GM12878 (cell line): ENCODE results near the gene ENG.

Experiments
- BHLHE40 ChIP-seq, 2 experiments: fragments of 450-650 bp in 1 of 2; IDR thresholded peaks; 2 replicates each; pipeline ENCODE4 v1.6.1; 2011 to 2017; ENCODE audit warnings: low read depth in 2 of 2, borderline replicate concordance in 1 of 2, improper control_type of control experiment in 1 of 2, low read length in 1 of 2, mild to moderate bottlenecking in 1 of 2
- CBX3 ChIP-seq: fragments of 200-600 bp; sonication (generic); IDR thresholded peaks from 2 replicates; pipeline ENCODE4 v1.6.1; 2016; ENCODE audit warnings: low read depth, borderline replicate concordance
- CTCF ChIP-seq, 3 experiments: IDR thresholded peaks in 2 of 3; conservative IDR thresholded peaks in 1 of 3; 2 replicates each; pipeline ENCODE4 v1.5.1; 2011; ENCODE audit warnings: low read depth in 3 of 3, low read length in 3 of 3, mild to moderate bottlenecking in 3 of 3, control low read depth in 2 of 3, moderate library complexity in 2 of 3, inconsistent platforms in 1 of 3, mixed read lengths in 1 of 3; ENCODE audit not compliant: control insufficient read depth in 2 of 3, insufficient read depth in 1 of 3; ENCODE audit errors: extremely low read depth in 1 of 3
- E4F1 ChIP-seq: fragments of 450-650 bp; IDR thresholded peaks from 2 replicates; pipeline ENCODE4 v1.6.1; 2018; ENCODE audit warnings: borderline replicate concordance, mild to moderate bottlenecking; ENCODE audit not compliant: partially characterized antibody
- EP300 ChIP-seq, 2 experiments: fragments of 150-350 bp in 1 of 2; IDR thresholded peaks; 2 replicates each; pipeline ENCODE4 v1.6.1; 2011 to 2012; ENCODE audit warnings: low read depth in 2 of 2, low read length in 2 of 2, borderline replicate concordance in 1 of 2, improper control_type of control experiment in 1 of 2, inconsistent platforms in 1 of 2; ENCODE audit not compliant: control insufficient read depth in 1 of 2
- ETV6 ChIP-seq, 2 experiments: fragments of 450-650 bp in 1 of 2; IDR thresholded peaks in 1 of 2; conservative IDR thresholded peaks in 1 of 2; 2 replicates each; pipeline ENCODE4 v1.6.1; 2014; ENCODE audit warnings: antibody characterized with exemption in 1 of 2, borderline replicate concordance in 1 of 2, low read depth in 1 of 2, mild to moderate bottlenecking in 1 of 2, moderate library complexity in 1 of 2
- MAX ChIP-seq: IDR thresholded peaks from 2 replicates; pipeline ENCODE4 v1.6.1; 2012; ENCODE audit warnings: low read depth, low read length, improper control_type of control experiment
- POLR2A ChIP-seq: IDR thresholded peaks from 2 replicates; pipeline ENCODE4 v1.6.1; 2011; ENCODE audit warnings: low read depth, mild to moderate bottlenecking, low read length
- POLR2AphosphoS5 ChIP-seq: IDR thresholded peaks from 2 replicates; pipeline ENCODE4 v1.6.1; 2011; ENCODE audit warnings: mild to moderate bottlenecking, low read length, inconsistent platforms
- REST ChIP-seq: IDR thresholded peaks from 2 replicates; pipeline ENCODE4 v1.6.1; 2012; ENCODE audit warnings: mild to moderate bottlenecking, low read depth, low read length
- STAT1 ChIP-seq: fragments of 450-650 bp; conservative IDR thresholded peaks from 2 replicates; pipeline ENCODE4 v1.6.1; 2014; ENCODE audit warnings: antibody characterized with exemption, mild to moderate bottlenecking

GRCh38 chr9:127813686-127814226 lies 40.7 kb downstream of the ENG start:
- TF ChIP-seq POLR2AphosphoS5, result no peak
- TF ChIP-seq CTCF (IDR thresholded peaks at IDR 0.05 in 2 of 3, conservative IDR thresholded peaks at IDR 0.05 in 1 of 3; ENCODE audit: control insufficient read depth in 2 of 3, extremely low read depth in 1 of 3, insufficient read depth in 1 of 3, low read depth in 3 of 3, low read length in 3 of 3), result no peak
- no peak for TF ChIP-seq CBX3
- no peak for TF ChIP-seq MAX
- no peak for TF ChIP-seq E4F1
- TF ChIP-seq EP300 (IDR thresholded peaks at IDR 0.05; ENCODE audit: borderline replicate concordance in 1 of 2, control insufficient read depth in 1 of 2, low read depth in 2 of 2, low read length in 2 of 2), result no peak
- no peak; the same call in 1 of the 2 replicates for TF ChIP-seq POLR2A
- TF ChIP-seq BHLHE40 (IDR thresholded peaks at IDR 0.05; ENCODE audit: borderline replicate concordance in 1 of 2, low read depth in 2 of 2, low read length in 1 of 2), result no peak
- TF ChIP-seq STAT1, result no peak
- no peak for TF ChIP-seq REST
- TF ChIP-seq ETV6 (conservative IDR thresholded peaks at IDR 0.05 in 1 of 2, IDR thresholded peaks at IDR 0.05 in 1 of 2; ENCODE audit: borderline replicate concordance in 1 of 2, low read depth in 1 of 2), result no peak
